Liver (tissue), 9 donors: ENCODE data around the gene AMBRA1. TPM values are rescaled to one million over a fixed set of nuclear protein-coding genes. Genes with fewer than 3 reads are reported as not detected.

Experiments
- DNase-seq: peaks from one replicate; pipeline ENCODE4 v3.0.0-alpha.2; 2017; ENCODE audit warnings: low spot score
- H3K27ac ChIP-seq, 2 donors: one replicate each; pipeline ENCODE4 v1.7.0; 2013; ENCODE audit warnings: inconsistent platforms in 2 of 2, low read length in 2 of 2, control low read depth in 1 of 2, low read depth in 1 of 2, mild to moderate bottlenecking in 1 of 2
- H3K27me3 ChIP-seq, 4 donors: one replicate each; pipeline versions ENCODE4 v1.6.1 to v1.7.0; 2013; ENCODE audit warnings: low read length in 3 of 4, inconsistent platforms in 1 of 4, mild to moderate bottlenecking in 1 of 4, moderate library complexity in 1 of 4; ENCODE audit not compliant: control insufficient read depth in 4 of 4, insufficient read depth in 4 of 4
- H3K36me3 ChIP-seq, 4 donors: one replicate each; pipeline versions ENCODE4 v1.6.1 to v1.7.0; 2013; ENCODE audit warnings: low read length in 3 of 4, mild to moderate bottlenecking in 3 of 4, low read depth in 1 of 4, moderate library complexity in 1 of 4; ENCODE audit not compliant: control insufficient read depth in 4 of 4, insufficient read depth in 3 of 4
- H3K4me1 ChIP-seq, 4 donors: one replicate each; pipeline versions ENCODE4 v1.6.1 to v1.7.0; 2013; ENCODE audit warnings: low read length in 3 of 4, mild to moderate bottlenecking in 3 of 4, moderate library complexity in 1 of 4; ENCODE audit not compliant: control insufficient read depth in 4 of 4, insufficient read depth in 4 of 4
- H3K4me3 ChIP-seq, 3 donors: one replicate each; pipeline versions ENCODE4 v1.6.1 to v1.7.0; 2013; ENCODE audit warnings: low read length in 3 of 3, control low read depth in 1 of 3, low read depth in 1 of 3, mild to moderate bottlenecking in 1 of 3
- H3K9ac ChIP-seq, 2 donors: one replicate each; pipeline ENCODE4 v1.7.0; 2013; ENCODE audit warnings: low read length in 2 of 2, mild to moderate bottlenecking in 2 of 2, moderate library complexity in 2 of 2, control low read depth in 1 of 2, low read depth in 1 of 2
- H3K9me3 ChIP-seq, 4 donors: one replicate each; pipeline versions ENCODE4 v1.6.1 to v1.7.0; 2013; ENCODE audit warnings: low read length in 3 of 4; ENCODE audit not compliant: control insufficient read depth in 4 of 4
- EGR1 ChIP-seq, 2 donors: IDR thresholded peaks; 2 replicates each; pipeline ENCODE4 v1.6.1; 2016 to 2018; ENCODE audit warnings: antibody characterized with exemption in 2 of 2, low read depth in 2 of 2
- FOXA1 ChIP-seq: IDR thresholded peaks from 2 replicates; pipeline ENCODE4 v1.6.1; 2016; ENCODE audit warnings: antibody characterized with exemption
- FOXA2 ChIP-seq: IDR thresholded peaks from 2 replicates; pipeline ENCODE4 v1.6.1; 2016; ENCODE audit warnings: antibody characterized with exemption
- GABPA ChIP-seq, 2 donors: IDR thresholded peaks in 1 of 2; conservative IDR thresholded peaks in 1 of 2; 2 replicates each; pipeline ENCODE4 v1.6.1; 2016; ENCODE audit warnings: antibody characterized with exemption in 2 of 2, mild to moderate bottlenecking in 1 of 2, moderate library complexity in 1 of 2
- HNF4A ChIP-seq, 2 donors: conservative IDR thresholded peaks; 2 replicates each; pipeline ENCODE4 v1.6.1; 2016; ENCODE audit warnings: antibody characterized with exemption in 2 of 2, mild to moderate bottlenecking in 2 of 2
- HNF4G ChIP-seq: IDR thresholded peaks from 2 replicates; pipeline ENCODE4 v1.6.1; 2016; ENCODE audit warnings: antibody characterized with exemption
- JUND ChIP-seq, 2 donors: IDR thresholded peaks; 2 replicates each; pipeline ENCODE4 v1.6.1; 2016; ENCODE audit warnings: antibody characterized with exemption in 2 of 2
- NR2F2 ChIP-seq: IDR thresholded peaks from 2 replicates; pipeline ENCODE4 v1.6.1; 2016; ENCODE audit warnings: antibody characterized with exemption
- RAD21 ChIP-seq, 2 donors: IDR thresholded peaks; 2 replicates each; pipeline ENCODE4 v1.6.1; 2016; ENCODE audit warnings: antibody characterized with exemption in 2 of 2, mild to moderate bottlenecking in 2 of 2
- RXRA ChIP-seq, 2 donors: IDR thresholded peaks; 2 replicates each; pipeline ENCODE4 v1.6.1; 2017 to 2018; ENCODE audit warnings: antibody characterized with exemption in 2 of 2, mild to moderate bottlenecking in 1 of 2
- SP1 ChIP-seq: IDR thresholded peaks from 2 replicates; pipeline ENCODE4 v1.6.1; 2018; ENCODE audit warnings: antibody characterized with exemption, mild to moderate bottlenecking
- TAF1 ChIP-seq: conservative IDR thresholded peaks from 2 replicates; pipeline ENCODE4 v1.6.1; 2016; ENCODE audit warnings: antibody characterized with exemption, mild to moderate bottlenecking
- YY1 ChIP-seq: IDR thresholded peaks from 2 replicates; pipeline ENCODE4 v1.6.1; 2016; ENCODE audit warnings: antibody characterized with exemption, mild to moderate bottlenecking
- WGBS: extraction: QIAGEN DNeasy Blood & Tissue Kit; methylation state at CpG from one replicate; pipeline ENCODE4 v1.1.7; 2013; 5-methylcytosine and 5-hydroxymethylcytosine counted together
- polyA plus RNA-seq, 2 donors: library from polyadenylated mRNA; stranded (reverse) in 1 of 2; unstranded in 1 of 2; fragments of 200-250 nt in 1 of 2; fragments of >200 nt in 1 of 2; fragmentation: Nextera tagmentation in 1 of 2; extraction: Ambion mirVana in 1 of 2; gene quantifications; one replicate each; pipeline versions ENCODE4 v1.2.1 to v1.2.3, GENCODE V29; 2013 to 2015
- total RNA-seq, 2 donors: library from RNA; depleted of rRNA; stranded (reverse); fragments of >200 nt; gene quantifications; one replicate each; pipeline ENCODE4 v1.2.3, GENCODE V29; 2014
- TF ChIP-seq, protein P1 (sequence below): IDR thresholded peaks from 2 replicates; pipeline ENCODE4 v1.6.1; 2016; ENCODE audit warnings: antibody characterized with exemption
- TF ChIP-seq, protein P2 (sequence below): IDR thresholded peaks from 2 replicates; pipeline ENCODE4 v1.6.1; 2016; ENCODE audit warnings: antibody characterized with exemption
- TF ChIP-seq, protein P3 (sequence below): IDR thresholded peaks from 2 replicates; pipeline ENCODE4 v1.6.1; 2016; ENCODE audit warnings: antibody characterized with exemption, mild to moderate bottlenecking
- TF ChIP-seq, protein P4 (sequence below): IDR thresholded peaks from 2 replicates; pipeline ENCODE4 v1.6.1; 2016; ENCODE audit warnings: antibody characterized with exemption
- TF ChIP-seq, protein P5 (sequence below): fragments of 150-350 bp; IDR thresholded peaks from 2 replicates; pipeline ENCODE4 v1.5.1; 2017; ENCODE audit warnings: improper control_type of control experiment, low read depth, low read length; ENCODE audit not compliant: missing input control
- donor health status: healthy.
- donor health status: healthy.
- donor health status: healthy.
- donor health status: healthy.
- donor health status: healthy.

Gene AMBRA1
- total and polyA plus RNA-seq, 4 donors: 3.7 to 25.7 (median 15.1) TPM

- 94% methylated on average over 5 of the region's 5 CpGs for WGBS
These were observed 175.1 kb downstream of the AMBRA1 start for GRCh38 chr11:46418751-46419150.

More at GRCh38 chr11:46418751-46419150, 175.1 kb downstream of the AMBRA1 start:
- Histone ChIP-seq H3K9me3 (no peaks in the 10 kb centered on the region), H3K27me3 (no peaks in the 10 kb centered on the region), H3K4me1 (no peaks in the 10 kb centered on the region), H3K27ac (no peak overlapping the region), H3K9ac (no peak overlapping the region), H3K36me3 (peaks cover 3 to 34% (median 17%) of the 10 kb centered on the region in 4 donors), H3K4me3 (no peak overlapping the region)
- TF ChIP-seq RXRA (IDR thresholded peaks at IDR 0.05) (no peak), SP1 (no peak), RAD21 (IDR thresholded peaks at IDR 0.05) (no peak), FOXA1 (no peak), HNF4A (conservative IDR thresholded peaks at IDR 0.05) (no peak), HNF4G (no peak), GABPA (IDR thresholded peaks at IDR 0.05 in 1 of 2, conservative IDR thresholded peaks at IDR 0.05 in 1 of 2) (no peak), YY1 (no peak), NR2F2 (no peak), EGR1 (IDR thresholded peaks at IDR 0.05; ENCODE audit: low read depth in 2 of 2) (no peak), FOXA2 (no peak), TAF1 (no peak), JUND (IDR thresholded peaks at IDR 0.05) (no peak)
- TF ChIP-seq, protein P1, sequence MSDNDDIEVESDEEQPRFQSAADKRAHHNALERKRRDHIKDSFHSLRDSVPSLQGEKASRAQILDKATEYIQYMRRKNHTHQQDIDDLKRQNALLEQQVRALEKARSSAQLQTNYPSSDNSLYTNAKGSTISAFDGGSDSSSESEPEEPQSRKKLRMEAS: no peak
- TF ChIP-seq, protein P2, sequence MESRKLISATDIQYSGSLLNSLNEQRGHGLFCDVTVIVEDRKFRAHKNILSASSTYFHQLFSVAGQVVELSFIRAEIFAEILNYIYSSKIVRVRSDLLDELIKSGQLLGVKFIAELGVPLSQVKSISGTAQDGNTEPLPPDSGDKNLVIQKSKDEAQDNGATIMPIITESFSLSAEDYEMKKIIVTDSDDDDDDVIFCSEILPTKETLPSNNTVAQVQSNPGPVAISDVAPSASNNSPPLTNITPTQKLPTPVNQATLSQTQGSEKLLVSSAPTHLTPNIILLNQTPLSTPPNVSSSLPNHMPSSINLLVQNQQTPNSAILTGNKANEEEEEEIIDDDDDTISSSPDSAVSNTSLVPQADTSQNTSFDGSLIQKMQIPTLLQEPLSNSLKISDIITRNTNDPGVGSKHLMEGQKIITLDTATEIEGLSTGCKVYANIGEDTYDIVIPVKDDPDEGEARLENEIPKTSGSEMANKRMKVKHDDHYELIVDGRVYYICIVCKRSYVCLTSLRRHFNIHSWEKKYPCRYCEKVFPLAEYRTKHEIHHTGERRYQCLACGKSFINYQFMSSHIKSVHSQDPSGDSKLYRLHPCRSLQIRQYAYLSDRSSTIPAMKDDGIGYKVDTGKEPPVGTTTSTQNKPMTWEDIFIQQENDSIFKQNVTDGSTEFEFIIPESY: no peak
- TF ChIP-seq, protein P3, sequence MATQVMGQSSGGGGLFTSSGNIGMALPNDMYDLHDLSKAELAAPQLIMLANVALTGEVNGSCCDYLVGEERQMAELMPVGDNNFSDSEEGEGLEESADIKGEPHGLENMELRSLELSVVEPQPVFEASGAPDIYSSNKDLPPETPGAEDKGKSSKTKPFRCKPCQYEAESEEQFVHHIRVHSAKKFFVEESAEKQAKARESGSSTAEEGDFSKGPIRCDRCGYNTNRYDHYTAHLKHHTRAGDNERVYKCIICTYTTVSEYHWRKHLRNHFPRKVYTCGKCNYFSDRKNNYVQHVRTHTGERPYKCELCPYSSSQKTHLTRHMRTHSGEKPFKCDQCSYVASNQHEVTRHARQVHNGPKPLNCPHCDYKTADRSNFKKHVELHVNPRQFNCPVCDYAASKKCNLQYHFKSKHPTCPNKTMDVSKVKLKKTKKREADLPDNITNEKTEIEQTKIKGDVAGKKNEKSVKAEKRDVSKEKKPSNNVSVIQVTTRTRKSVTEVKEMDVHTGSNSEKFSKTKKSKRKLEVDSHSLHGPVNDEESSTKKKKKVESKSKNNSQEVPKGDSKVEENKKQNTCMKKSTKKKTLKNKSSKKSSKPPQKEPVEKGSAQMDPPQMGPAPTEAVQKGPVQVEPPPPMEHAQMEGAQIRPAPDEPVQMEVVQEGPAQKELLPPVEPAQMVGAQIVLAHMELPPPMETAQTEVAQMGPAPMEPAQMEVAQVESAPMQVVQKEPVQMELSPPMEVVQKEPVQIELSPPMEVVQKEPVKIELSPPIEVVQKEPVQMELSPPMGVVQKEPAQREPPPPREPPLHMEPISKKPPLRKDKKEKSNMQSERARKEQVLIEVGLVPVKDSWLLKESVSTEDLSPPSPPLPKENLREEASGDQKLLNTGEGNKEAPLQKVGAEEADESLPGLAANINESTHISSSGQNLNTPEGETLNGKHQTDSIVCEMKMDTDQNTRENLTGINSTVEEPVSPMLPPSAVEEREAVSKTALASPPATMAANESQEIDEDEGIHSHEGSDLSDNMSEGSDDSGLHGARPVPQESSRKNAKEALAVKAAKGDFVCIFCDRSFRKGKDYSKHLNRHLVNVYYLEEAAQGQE: no peak
- TF ChIP-seq, protein P4, sequence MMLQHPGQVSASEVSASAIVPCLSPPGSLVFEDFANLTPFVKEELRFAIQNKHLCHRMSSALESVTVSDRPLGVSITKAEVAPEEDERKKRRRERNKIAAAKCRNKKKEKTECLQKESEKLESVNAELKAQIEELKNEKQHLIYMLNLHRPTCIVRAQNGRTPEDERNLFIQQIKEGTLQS: no peak
- TF ChIP-seq, protein P5, sequence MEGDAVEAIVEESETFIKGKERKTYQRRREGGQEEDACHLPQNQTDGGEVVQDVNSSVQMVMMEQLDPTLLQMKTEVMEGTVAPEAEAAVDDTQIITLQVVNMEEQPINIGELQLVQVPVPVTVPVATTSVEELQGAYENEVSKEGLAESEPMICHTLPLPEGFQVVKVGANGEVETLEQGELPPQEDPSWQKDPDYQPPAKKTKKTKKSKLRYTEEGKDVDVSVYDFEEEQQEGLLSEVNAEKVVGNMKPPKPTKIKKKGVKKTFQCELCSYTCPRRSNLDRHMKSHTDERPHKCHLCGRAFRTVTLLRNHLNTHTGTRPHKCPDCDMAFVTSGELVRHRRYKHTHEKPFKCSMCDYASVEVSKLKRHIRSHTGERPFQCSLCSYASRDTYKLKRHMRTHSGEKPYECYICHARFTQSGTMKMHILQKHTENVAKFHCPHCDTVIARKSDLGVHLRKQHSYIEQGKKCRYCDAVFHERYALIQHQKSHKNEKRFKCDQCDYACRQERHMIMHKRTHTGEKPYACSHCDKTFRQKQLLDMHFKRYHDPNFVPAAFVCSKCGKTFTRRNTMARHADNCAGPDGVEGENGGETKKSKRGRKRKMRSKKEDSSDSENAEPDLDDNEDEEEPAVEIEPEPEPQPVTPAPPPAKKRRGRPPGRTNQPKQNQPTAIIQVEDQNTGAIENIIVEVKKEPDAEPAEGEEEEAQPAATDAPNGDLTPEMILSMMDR: no peak
- DNase-seq: no peak
